GM19025 (cell line): ENCODE data around the gene ALAS1.
"Not testable (repeated sequence)": the region's sequence is repeated elsewhere in the genome, so short reads cannot be mapped to it uniquely, and the experiment has no call there.

Source experiments
- ATAC-seq: cut with Tn5 transposase; IDR thresholded peaks from one replicate; pipeline ENCODE4 v1.9.1; 2021; ENCODE audit warnings: mild to moderate bottlenecking, low read depth, moderate library complexity; ENCODE audit not compliant: unreplicated experiment

Gene ALAS1

GRCh38 chr3:52176180-52176752, 21.7 kb upstream of the ALAS1 start:
- no peak for ATAC-seq

- no peak for ATAC-seq
Measured at GRCh38 chr3:52176951-52177700, 20.8 kb upstream of the ALAS1 start.

GRCh38 chr3:52177701-52178042, 20.3 kb upstream of the ALAS1 start:
- ATAC-seq: no peak

- not testable (repeated sequence) for ATAC-seq
Measured at GRCh38 chr3:52178126-52178525, 19.8 kb upstream of the ALAS1 start.

GRCh38 chr3:52178537-52178936, 19.4 kb upstream of the ALAS1 start:
- ATAC-seq: no peak

GRCh38 chr3:52181543-52181942, 16.4 kb upstream of the ALAS1 start:
- no peak for ATAC-seq

- ATAC-seq: no peak
Measured at GRCh38 chr3:52182196-52182595, 15.8 kb upstream of the ALAS1 start.

GRCh38 chr3:52182691-52183090, 15.3 kb upstream of the ALAS1 start:
- no peak for ATAC-seq

- no peak for ATAC-seq
Measured at GRCh38 chr3:52183786-52184445, 14.0 kb upstream of the ALAS1 start.

- no peak for ATAC-seq
Measured at GRCh38 chr3:52184690-52185089, 13.3 kb upstream of the ALAS1 start.

GRCh38 chr3:52185311-52185710, 12.6 kb upstream of the ALAS1 start:
- no peak for ATAC-seq

- no peak for ATAC-seq
Measured at GRCh38 chr3:52185837-52186236, 12.1 kb upstream of the ALAS1 start.

- no peak for ATAC-seq
Measured at GRCh38 chr3:52186729-52187128, 11.2 kb upstream of the ALAS1 start.

GRCh38 chr3:52188556-52188955, 9.4 kb upstream of the ALAS1 start:
- ATAC-seq: no peak

- no peak for ATAC-seq
Measured at GRCh38 chr3:52190294-52191074, 7.5 kb upstream of the ALAS1 start.

- no peak for ATAC-seq
Measured at GRCh38 chr3:52191663-52192062, 6.3 kb upstream of the ALAS1 start.

- ATAC-seq: no peak
Measured at GRCh38 chr3:52193065-52193464, 4.9 kb upstream of the ALAS1 start.

- no peak for ATAC-seq
Measured at GRCh38 chr3:52194485-52195290, 3.3 kb upstream of the ALAS1 start.

- ATAC-seq: no peak
Measured at GRCh38 chr3:52195291-52195597, 2.7 kb upstream of the ALAS1 start.

GRCh38 chr3:52195823-52196331, 2.1 kb upstream of the ALAS1 start:
- no peak for ATAC-seq
